D341Med (cell line): ENCODE data around the gene CDK4.

ENCODE experiments used
- DNase-seq: peaks from one replicate; pipeline ENCODE4 v3.0.0; 2012; ENCODE audit warnings: low spot score

Gene CDK4

GRCh38 chr12:57700317-57700716, 51.8 kb downstream of the CDK4 start:
- DNase-seq, result no peak

GRCh38 chr12:57698414-57698813, 53.7 kb downstream of the CDK4 start:
- no peak for DNase-seq
